Neural progenitor cell (in vitro differentiated cells): Measurements from ENCODE around the gene AVPR1A. TPM values are rescaled to one million over a fixed set of nuclear protein-coding genes. Genes with fewer than 3 reads are reported as not detected.

Experiments
- DNase-seq: peaks from one replicate; pipeline ENCODE4 v3.0.0-alpha.2; 2016; ENCODE audit warnings: low spot score
- H2AFZ ChIP-seq: fragments of 200-600 bp; sonication (generic); replicated peaks from 2 replicates; pipeline ENCODE4 v1.6.1; 2016; ENCODE audit warnings: antibody characterized with exemption
- H3F3A ChIP-seq: fragments of 200-600 bp; sonication (generic); 2 replicates; pipeline ENCODE4 v1.6.1; 2016; ENCODE audit warnings: antibody characterized with exemption, low read depth
- H3K27ac ChIP-seq: fragments of 200-600 bp; sonication (generic); 2 replicates; pipeline ENCODE4 v1.5.1; 2016; ENCODE audit warnings: mild to moderate bottlenecking
- H3K27me3 ChIP-seq: fragments of 200-600 bp; sonication (generic); 2 replicates; pipeline ENCODE4 v1.6.1; 2016; ENCODE audit warnings: mild to moderate bottlenecking, moderate library complexity
- H3K36me3 ChIP-seq: fragments of 200-600 bp; sonication (generic); 2 replicates; pipeline ENCODE4 v1.5.1; 2016
- H3K4me1 ChIP-seq: fragments of 200-600 bp; sonication (generic); 2 replicates; pipeline ENCODE4 v1.6.1; 2016; ENCODE audit warnings: mixed run types
- H3K4me2 ChIP-seq: fragments of 200-600 bp; sonication (generic); 2 replicates; pipeline ENCODE4 v1.6.1; 2016
- H3K4me3 ChIP-seq: fragments of 200-600 bp; sonication (generic); 2 replicates; pipeline ENCODE4 v1.5.1; 2016
- H3K79me2 ChIP-seq: fragments of 200-600 bp; sonication (generic); 2 replicates; pipeline ENCODE4 v1.6.1; 2016; ENCODE audit warnings: low read depth
- H3K9ac ChIP-seq: fragments of 200-600 bp; sonication (generic); 2 replicates; pipeline ENCODE4 v1.6.1; 2016
- H3K9me3 ChIP-seq: fragments of 200-600 bp; sonication (generic); 2 replicates; pipeline ENCODE4 v1.5.1; 2016; ENCODE audit warnings: low read depth
- H4K20me1 ChIP-seq: fragments of 200-600 bp; sonication (generic); 2 replicates; pipeline ENCODE4 v1.6.1; 2016; ENCODE audit warnings: low read depth
- H3K27ac Mint-ChIP-seq: 3 replicates; pipeline ENCODE4 v1.8.0; 2021; ENCODE audit warnings: mixed read lengths
- H3K27me3 Mint-ChIP-seq: 2 replicates; pipeline ENCODE4 v1.8.0; 2022; ENCODE audit warnings: low read depth, mild to moderate bottlenecking, inconsistent platforms, moderate library complexity, mixed read lengths; ENCODE audit not compliant: insufficient read depth
- H3K36me3 Mint-ChIP-seq: 3 replicates; pipeline ENCODE4 v1.8.0; 2021; ENCODE audit warnings: mixed read lengths
- H3K4me1 Mint-ChIP-seq: 3 replicates; pipeline ENCODE4 v1.8.0; 2021; ENCODE audit warnings: mixed read lengths
- H3K4me3 Mint-ChIP-seq: 3 replicates; pipeline ENCODE4 v1.8.0; 2021; ENCODE audit warnings: mild to moderate bottlenecking, moderate library complexity, mixed read lengths
- H3K9me3 Mint-ChIP-seq: 3 replicates; pipeline ENCODE4 v1.8.0; 2020; ENCODE audit warnings: mixed read lengths
- EZH2 ChIP-seq: fragments of 200-600 bp; sonication (generic); IDR thresholded peaks from 2 replicates; pipeline ENCODE4 v1.6.1; 2017; ENCODE audit warnings: antibody characterized with exemption, mild to moderate bottlenecking, moderate library complexity
- EZH2phosphoT487 ChIP-seq: fragments of 200-600 bp; sonication (generic); IDR thresholded peaks from 2 replicates; pipeline ENCODE4 v1.6.1; 2017; ENCODE audit warnings: antibody characterized with exemption
- total RNA-seq: library from RNA; depleted of rRNA; stranded (reverse); fragments of >200 nt; gene quantifications from 2 replicates; pipeline ENCODE4 v1.2.3, GENCODE V29; 2015; ENCODE audit warnings: low replicate concordance
- TF ChIP-seq, protein P1 (sequence below): fragments of 200-600 bp; sonication (generic); IDR thresholded peaks from 2 replicates; pipeline ENCODE4 v1.5.1; 2017; ENCODE audit warnings: antibody characterized with exemption, mild to moderate bottlenecking

Gene AVPR1A
- total RNA-seq, 1 donor from 2014 or later, result 0.04 TPM

DNA sequence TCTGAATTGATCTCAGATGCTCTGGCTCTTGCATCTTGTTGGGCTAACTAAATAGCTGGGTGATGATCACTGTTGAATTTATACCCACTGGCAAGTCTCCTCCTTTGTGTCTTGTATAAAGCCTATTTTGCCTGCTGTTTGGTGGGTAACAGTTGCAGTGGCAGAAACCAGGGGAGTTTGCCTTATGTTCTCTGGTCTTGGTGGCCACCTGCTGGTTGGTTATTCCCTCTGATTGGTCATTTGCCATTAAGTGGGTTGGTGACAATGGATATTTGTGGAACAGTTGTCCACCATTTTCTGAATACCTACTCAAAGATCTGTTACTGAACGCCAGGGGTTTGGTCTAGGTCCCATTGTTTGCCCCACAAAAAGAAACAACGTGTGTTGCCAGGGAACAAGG is 52.1 kb downstream of the AVPR1A start:
- H3K9me3 Mint-ChIP-seq, result peaks cover 4% of the 10 kb centered on the region
- TF ChIP-seq, protein P1, sequence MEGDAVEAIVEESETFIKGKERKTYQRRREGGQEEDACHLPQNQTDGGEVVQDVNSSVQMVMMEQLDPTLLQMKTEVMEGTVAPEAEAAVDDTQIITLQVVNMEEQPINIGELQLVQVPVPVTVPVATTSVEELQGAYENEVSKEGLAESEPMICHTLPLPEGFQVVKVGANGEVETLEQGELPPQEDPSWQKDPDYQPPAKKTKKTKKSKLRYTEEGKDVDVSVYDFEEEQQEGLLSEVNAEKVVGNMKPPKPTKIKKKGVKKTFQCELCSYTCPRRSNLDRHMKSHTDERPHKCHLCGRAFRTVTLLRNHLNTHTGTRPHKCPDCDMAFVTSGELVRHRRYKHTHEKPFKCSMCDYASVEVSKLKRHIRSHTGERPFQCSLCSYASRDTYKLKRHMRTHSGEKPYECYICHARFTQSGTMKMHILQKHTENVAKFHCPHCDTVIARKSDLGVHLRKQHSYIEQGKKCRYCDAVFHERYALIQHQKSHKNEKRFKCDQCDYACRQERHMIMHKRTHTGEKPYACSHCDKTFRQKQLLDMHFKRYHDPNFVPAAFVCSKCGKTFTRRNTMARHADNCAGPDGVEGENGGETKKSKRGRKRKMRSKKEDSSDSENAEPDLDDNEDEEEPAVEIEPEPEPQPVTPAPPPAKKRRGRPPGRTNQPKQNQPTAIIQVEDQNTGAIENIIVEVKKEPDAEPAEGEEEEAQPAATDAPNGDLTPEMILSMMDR, result no peak
- TF ChIP-seq EZH2phosphoT487, result no peak
- no peak for TF ChIP-seq EZH2
- H3K4me1 Mint-ChIP-seq, result peaks cover 7% of the 10 kb centered on the region
- Histone ChIP-seq H3F3A (no peaks in the 10 kb centered on the region), H3K4me1 (no peaks in the 10 kb centered on the region), H2AFZ (peak overlapping the region; percentile 18), H3K27me3 (no peaks in the 10 kb centered on the region), H3K9ac (no peak overlapping the region), H3K79me2 (no peaks in the 10 kb centered on the region), H3K9me3 (no peaks in the 10 kb centered on the region), H3K4me3 (no peak overlapping the region), H4K20me1 (no peaks in the 10 kb centered on the region), H3K36me3 (no peaks in the 10 kb centered on the region), H3K4me2 (no peak overlapping the region), H3K27ac (no peak overlapping the region)
- H3K27me3 Mint-ChIP-seq, result peaks cover 2% of the 10 kb centered on the region
- no peak overlapping the region for H3K4me3 Mint-ChIP-seq
- DNase-seq, result peak; percentile 5
- no peaks in the 10 kb centered on the region for H3K36me3 Mint-ChIP-seq
- H3K27ac Mint-ChIP-seq, result peak overlapping the region; percentile 30

- no peak overlapping the region for H3K27ac ChIP-seq
- peaks cover 4% of the 10 kb centered on the region for H3K9me3 Mint-ChIP-seq
- H3K36me3 ChIP-seq, result no peaks in the 10 kb centered on the region
- no peak for DNase-seq
- H3K4me3 ChIP-seq, result no peak overlapping the region
- H3K4me3 Mint-ChIP-seq, result no peak overlapping the region
- peaks cover 12% of the 10 kb centered on the region for H3K4me1 Mint-ChIP-seq
- H2AFZ ChIP-seq, result no peak overlapping the region
- H4K20me1 ChIP-seq, result no peaks in the 10 kb centered on the region
- no peak overlapping the region for H3K9ac ChIP-seq
- H3F3A ChIP-seq, result no peaks in the 10 kb centered on the region
- no peaks in the 10 kb centered on the region for H3K36me3 Mint-ChIP-seq
- peaks cover 2% of the 10 kb centered on the region for H3K27me3 Mint-ChIP-seq
- TF ChIP-seq, protein P1, result no peak
- no peak for TF ChIP-seq EZH2
- no peak for TF ChIP-seq EZH2phosphoT487
- no peaks in the 10 kb centered on the region for H3K9me3 ChIP-seq
- H3K79me2 ChIP-seq, result no peaks in the 10 kb centered on the region
- no peaks in the 10 kb centered on the region for H3K4me1 ChIP-seq
- H3K4me2 ChIP-seq, result no peak overlapping the region
- no peak overlapping the region for H3K27ac Mint-ChIP-seq
- H3K27me3 ChIP-seq, result no peaks in the 10 kb centered on the region
Measured at GRCh38 chr12:63095369-63095980, 55.5 kb downstream of the AVPR1A start.

- no peaks in the 10 kb centered on the region for H3F3A ChIP-seq
- no peak overlapping the region for H3K4me3 Mint-ChIP-seq
- no peak for DNase-seq
- H3K4me2 ChIP-seq, result no peak overlapping the region
- no peak overlapping the region for H3K9ac ChIP-seq
- no peaks in the 10 kb centered on the region for H3K4me1 ChIP-seq
- no peak overlapping the region for H3K27ac ChIP-seq
- no peaks in the 10 kb centered on the region for H3K36me3 ChIP-seq
- H3K36me3 Mint-ChIP-seq, result no peaks in the 10 kb centered on the region
- H3K27me3 ChIP-seq, result no peaks in the 10 kb centered on the region
- no peaks in the 10 kb centered on the region for H3K9me3 ChIP-seq
- no peaks in the 10 kb centered on the region for H4K20me1 ChIP-seq
- no peak for TF ChIP-seq EZH2
- no peak for TF ChIP-seq EZH2phosphoT487
- no peaks in the 10 kb centered on the region for H3K79me2 ChIP-seq
- peaks cover 4% of the 10 kb centered on the region for H3K9me3 Mint-ChIP-seq
- H3K4me1 Mint-ChIP-seq, result peaks cover 8% of the 10 kb centered on the region
- peaks cover 2% of the 10 kb centered on the region for H3K27me3 Mint-ChIP-seq
- H3K27ac Mint-ChIP-seq, result peak overlapping the region; percentile 30
- H2AFZ ChIP-seq, result peak overlapping the region; percentile 89
- H3K4me3 ChIP-seq, result no peak overlapping the region
Measured at GRCh38 chr12:63093711-63094110, 57.3 kb downstream of the AVPR1A start.

- H3K4me3 Mint-ChIP-seq, result no peak overlapping the region
- no peak overlapping the region for H3K27ac Mint-ChIP-seq
- Histone ChIP-seq H3K27me3 (no peaks in the 10 kb centered on the region), H3K4me3 (no peak overlapping the region), H3K9ac (no peak overlapping the region), H3K4me1 (no peaks in the 10 kb centered on the region), H3K36me3 (no peaks in the 10 kb centered on the region), H3F3A (no peaks in the 10 kb centered on the region), H3K79me2 (no peaks in the 10 kb centered on the region), H3K4me2 (no peak overlapping the region), H3K9me3 (no peaks in the 10 kb centered on the region), H3K27ac (no peak overlapping the region), H4K20me1 (no peaks in the 10 kb centered on the region), H2AFZ (peak overlapping the region; percentile 89)
- H3K9me3 Mint-ChIP-seq, result peaks cover 5% of the 10 kb centered on the region
- peaks cover 3% of the 10 kb centered on the region for H3K27me3 Mint-ChIP-seq
- no peak for DNase-seq
- H3K4me1 Mint-ChIP-seq, result peaks cover 8% of the 10 kb centered on the region
- no peaks in the 10 kb centered on the region for H3K36me3 Mint-ChIP-seq
- TF ChIP-seq, protein P1, result no peak
- no peak for TF ChIP-seq EZH2
- TF ChIP-seq EZH2phosphoT487, result no peak
Measured at GRCh38 chr12:63093084-63093483, 57.9 kb downstream of the AVPR1A start.
